ENCODE data around the gene ADISSP. TPM values are rescaled to one million over a fixed set of nuclear protein-coding genes. Genes with fewer than 3 reads are reported as not detected.
A peak's percentile ranks its signal among the peaks of the same experiment; 100 is the strongest.

Gene ADISSP
- 108 and 110 TPM in 2 replicates for total RNA-seq (2014; rRNA removed; shearing (Covaris generic))

DNA sequence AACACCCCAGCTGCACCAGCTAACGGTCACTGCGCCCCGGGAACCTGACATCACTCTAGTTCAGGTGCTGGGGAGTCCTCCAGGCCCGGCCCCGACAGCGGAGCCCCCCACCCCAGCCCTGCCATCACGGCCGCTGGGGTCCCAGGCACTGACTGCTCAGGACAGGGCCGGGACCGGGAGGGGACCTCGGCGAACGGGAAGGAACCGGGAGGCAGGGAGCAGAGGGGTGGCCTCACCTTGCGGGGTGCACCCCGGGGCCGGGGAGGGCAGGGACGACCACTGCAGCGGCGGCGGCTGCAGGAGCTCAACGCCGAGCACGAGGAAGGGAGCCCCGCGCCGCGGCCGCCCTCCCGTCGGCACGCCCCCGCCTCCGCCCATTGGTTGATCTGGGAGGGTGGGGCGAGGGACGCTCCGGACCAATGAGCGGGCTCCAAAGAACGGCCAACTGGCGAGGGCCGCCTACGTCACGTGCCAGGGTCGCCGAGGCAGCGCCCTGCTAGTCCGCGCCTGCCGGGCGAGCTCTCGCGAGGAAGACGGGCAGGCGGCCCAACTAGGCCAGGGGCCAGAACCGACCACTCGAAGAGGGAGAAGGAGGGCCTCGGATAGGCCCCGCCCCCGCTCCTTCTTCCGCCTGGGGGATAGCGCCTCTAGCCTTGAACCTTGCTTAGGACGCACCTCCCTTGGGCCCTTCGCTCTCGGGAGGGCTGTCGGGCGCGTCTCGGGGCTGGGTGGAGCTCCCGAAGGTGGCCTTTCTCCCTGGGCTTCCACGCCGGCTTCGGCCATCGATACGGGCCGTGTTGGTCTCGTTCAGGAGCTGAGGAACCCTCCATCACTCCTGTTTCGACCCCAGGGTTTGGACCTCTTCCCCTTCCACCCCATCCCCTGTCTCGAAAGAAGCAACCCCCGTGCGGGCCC is at the start of gene ADISSP:
Gene ADISSP (minus strand): TSS at position 327 of the 915 bp plus-strand sequence. CDS start 7,653 bp downstream, outside the sequence.
- DNase-seq (ENCODE audit: low spot score) = peak; percentile 97

DNA sequence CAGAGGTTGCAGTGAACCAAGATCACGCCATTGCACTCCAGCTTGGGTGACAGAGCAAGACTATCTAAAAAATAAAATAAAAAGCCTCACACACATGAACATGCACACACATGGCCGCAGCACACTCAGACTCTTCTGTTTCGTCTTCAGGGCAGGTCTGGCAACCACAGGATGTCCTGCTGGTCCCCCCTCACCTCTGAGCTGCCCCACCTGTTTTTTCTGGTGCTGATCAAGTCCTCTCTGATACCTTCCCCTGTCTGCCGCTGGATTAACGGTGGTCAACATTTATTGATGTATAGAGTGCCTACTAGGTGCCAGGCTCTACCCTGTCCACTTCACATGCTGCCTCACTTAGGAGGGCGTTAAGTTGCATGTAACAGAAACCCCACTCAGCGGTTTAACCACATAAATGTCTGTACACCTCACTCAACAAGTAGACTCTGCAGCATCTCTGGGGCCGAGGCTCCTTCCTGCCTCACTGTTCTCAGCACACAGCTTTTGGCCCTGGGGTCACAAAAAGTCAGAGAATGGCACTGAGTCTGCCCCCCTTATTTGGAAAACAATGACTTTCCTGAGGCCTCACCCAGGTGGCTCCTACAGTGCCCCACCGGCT is 48.3 kb upstream of the ADISSP start:
- no peak for DNase-seq (ENCODE audit: low spot score)

DNA sequence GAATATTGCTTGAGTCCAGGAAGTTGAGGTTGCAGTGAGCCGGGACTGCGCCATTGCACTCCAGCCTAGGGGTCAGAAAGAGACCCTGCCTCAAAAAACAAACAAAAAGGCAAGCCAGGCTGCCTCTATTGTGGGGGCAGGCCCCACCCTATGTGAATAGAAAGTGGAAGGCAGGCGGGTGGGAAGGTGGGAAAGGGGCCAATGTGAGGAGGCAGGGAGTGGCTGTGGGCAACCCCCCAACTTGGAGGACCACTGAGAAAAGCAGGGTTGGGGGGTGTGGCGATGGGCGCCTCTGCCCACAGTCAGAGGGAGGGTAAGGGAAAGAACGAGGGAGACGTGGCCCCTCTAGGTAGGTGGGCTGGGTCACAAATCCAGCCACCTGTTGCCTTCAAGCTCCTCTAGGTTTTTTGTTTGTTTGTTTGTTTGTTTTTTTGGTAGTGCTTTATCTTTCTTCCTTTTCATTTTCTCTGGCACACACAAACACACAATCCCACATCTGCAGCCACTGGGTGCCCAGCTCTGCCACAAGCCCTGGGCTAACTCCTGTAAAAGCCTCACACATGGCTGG is 47.5 kb upstream of the ADISSP start:
- no peak for DNase-seq (ENCODE audit: low spot score)

DNA sequence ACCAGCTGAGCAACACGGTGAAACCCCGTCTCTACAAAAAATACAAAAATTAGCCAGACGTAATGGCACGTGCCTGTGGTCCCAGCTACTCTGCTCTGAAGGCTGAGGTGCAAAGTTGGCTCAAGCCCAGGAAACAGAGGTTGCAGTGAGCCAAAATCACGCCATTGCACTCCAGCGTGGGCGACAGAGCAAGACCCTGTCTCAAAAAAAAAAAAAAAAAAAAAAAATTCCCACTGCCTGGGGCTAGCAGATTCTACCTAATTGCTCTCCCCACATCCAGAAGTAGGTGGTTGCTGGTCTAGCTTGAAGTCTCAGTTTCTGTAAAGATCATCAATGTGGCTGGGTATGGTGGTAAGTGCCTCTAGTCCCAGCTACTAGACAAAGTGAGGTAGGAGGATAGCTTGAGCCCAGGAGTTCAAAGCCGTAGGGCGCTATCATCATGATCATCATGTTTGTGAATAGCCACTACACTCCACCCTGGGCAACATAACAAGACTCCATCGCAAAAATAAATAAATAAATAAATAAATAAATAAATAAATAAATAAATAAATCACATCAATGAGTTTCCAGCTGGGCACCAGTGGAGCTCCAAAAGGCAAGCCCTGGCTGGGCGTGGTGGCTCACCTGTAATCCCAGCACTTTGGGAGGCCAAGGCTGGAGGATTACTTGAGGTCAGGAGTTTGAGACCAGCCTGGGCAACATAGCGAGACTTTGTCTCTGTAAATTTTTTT is 46.5 kb upstream of the ADISSP start:
- DNase-seq (ENCODE audit: low spot score) = no peak

DNA sequence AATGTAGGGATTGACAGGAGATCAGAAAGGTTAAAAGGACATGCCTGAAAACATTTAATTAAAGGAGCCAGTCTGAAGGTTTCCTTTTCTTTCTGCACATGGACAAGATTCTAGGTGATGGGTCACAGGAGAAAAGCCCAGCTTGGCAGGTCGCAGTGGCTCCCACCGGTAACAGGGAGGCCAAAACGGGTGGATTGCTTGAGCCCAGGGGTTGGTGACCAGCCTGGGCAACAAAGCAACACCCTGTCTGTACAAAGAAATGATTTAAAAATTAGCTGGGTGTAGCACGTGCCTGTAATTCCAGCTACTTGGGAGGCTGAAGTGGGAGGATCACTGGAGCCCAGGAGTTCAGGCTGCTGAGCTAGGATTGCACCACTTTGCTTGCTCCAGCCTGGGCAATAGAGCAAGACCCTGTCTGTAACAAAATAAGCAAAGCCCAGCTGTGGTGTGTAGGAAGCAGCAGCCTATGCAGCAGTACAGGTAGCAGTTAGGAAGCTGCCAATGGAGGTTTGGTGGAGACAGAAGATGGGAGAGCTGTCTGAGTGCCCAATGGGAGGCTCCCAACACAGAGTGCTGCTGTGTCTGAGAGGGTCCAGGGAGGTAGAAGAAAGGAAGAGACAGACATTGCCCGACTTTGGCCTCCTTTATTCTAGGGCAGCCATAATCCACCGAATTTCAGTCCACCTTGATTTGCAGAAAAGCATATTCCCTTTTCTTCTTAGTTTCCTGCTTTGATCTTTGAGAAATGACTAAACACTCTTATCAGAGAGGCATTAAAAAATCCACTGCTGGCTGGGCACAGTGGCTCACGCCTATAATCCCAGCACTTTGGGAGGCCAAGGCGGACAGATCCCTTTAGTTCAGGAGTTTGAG is 45.7 kb upstream of the ADISSP start:
- no peak for DNase-seq (ENCODE audit: low spot score)

DNA sequence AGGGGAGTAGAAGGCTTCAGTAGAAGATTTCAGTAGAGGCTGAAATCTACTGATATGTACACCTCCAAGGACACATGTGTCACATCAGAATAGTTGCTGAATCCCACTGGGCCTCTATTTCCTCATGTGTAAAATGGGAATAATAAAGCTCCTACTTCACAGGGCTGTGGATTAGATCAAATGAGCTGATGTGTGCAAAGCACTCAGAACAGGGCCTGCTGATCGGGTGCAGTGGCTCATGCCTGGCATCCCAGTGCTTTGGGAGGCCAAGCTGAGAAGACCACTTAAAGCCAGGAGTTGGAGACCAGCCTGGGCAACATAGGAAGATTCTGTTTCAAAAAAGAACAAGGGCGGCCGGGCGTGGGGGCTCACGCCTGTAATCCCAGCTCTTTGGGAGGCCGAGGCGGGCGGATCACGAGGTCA is 44.7 kb upstream of the ADISSP start:
- no peak for DNase-seq (ENCODE audit: low spot score)

DNA sequence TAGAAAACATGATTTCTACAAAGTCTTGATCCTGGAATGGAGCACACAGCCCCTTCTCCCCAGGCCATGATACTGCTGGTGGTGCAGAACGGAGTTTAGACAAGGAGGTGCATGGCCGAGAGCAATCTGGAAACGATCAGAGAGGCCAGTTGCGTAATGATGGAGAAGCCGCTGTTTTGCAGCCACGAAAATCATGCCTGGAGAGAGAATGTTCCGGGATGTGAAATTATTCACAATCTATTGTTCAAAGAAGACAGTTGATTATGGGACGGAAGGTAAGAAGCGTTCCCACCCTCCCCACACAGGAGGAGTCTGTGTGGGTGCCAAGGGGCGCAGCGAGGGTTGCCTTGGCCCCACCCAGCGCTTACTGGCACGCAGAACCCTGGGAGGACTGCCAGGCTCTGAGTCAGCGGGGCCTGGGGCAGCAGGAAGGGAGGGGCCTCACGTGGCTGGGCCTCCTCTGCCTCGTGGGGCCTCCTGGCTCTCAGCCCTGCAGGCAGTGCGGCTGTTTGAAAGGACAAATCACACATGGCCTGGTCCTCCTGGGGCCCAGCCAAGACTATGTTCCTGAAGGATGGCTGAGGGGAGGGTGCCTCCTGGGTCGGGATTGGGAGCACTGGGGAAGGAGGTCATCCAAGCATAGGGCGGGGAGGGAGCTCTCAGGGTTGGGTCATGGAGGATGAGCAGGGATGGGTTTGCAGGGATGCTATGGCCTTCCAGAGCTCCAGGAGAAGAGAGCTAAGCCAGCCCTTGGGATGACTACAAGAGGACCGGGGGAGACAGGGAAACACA is 44.1 kb upstream of the ADISSP start:
- peak; percentile 99 for DNase-seq (ENCODE audit: low spot score)

DNA sequence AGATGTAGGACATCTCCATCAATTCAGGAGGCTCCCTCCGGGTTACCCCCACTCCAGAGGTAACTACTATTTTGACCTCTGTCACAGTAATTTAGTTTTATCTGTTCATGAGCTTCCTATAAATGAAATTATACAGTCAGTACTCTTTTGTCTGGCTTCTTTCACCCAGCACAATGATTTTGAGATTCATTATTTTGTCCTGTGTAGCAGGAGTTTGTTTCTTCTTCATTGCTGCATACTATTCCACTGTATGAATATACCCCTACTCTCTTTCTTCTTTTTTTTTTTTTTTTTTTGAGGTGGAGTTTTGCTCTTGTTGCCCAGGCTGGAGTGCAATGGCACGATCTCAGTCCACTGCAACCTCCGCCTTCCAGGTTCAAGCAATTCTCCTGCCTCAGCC is 41.0 kb upstream of the ADISSP start:
- no peak for DNase-seq (ENCODE audit: low spot score)

DNA sequence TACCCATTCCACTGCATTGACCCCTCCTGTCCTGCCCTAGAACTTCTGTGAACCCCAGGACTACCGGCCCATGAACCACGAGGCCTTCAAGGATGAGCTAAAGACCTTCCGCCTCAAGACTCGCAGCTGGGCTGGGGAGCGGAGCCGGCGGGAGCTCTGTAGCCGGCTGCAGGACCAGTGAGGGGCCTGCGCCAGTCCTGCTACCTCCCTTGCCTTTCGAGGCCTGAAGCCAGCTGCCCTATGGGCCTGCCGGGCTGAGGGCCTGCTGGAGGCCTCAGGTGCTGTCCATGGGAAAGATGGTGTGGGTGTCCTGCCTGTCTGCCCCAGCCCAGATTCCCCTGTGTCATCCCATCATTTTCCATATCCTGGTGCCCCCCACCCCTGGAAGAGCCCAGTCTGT is 37.2 kb upstream of the ADISSP start:
- no peak for DNase-seq (ENCODE audit: low spot score)

DNA sequence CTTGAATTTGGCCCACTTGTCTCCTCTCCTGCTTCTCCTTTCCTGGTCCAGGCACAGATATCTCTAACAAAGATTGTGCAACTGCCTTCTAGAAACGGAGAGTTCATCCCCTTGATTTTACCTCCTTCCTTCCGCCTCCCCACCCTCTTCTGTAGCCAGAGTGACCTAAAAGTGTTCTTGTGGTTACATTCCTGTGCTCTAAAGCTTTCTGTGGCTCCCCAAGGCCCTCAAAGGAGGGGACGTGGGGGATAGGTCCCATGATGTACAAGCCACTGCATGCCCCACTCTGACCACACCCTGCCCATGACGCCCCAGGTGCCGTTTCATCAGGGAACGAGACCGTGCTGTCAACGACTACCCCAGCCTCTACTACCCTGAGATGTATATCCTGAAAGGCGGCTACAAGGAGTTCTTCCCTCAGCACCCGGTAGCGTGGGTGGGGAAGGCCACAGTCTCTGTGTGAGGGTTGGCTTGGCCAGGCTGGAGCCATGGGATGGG is 36.8 kb upstream of the ADISSP start:
- no peak for DNase-seq (ENCODE audit: low spot score)

DNA sequence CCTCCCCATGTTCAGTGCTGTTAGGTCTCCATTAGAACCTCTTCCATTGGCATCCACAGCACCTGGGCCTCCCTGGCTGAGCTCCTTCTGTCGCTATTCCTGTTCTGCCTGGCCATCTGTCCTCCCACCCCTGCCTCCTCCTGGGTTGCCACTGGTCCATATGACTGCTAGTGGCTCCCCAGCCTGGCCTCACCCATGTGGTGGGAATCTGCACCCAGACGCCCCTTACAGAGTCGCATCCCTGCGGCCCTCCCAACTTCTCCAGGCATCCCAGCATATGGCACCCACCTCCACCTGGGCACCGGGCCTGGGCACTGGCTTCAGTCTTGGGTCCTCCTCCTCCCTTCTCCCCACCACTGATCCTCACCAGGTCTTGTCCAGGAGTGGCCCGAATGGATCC is 36.3 kb upstream of the ADISSP start:
- DNase-seq (ENCODE audit: low spot score) = no peak

DNA sequence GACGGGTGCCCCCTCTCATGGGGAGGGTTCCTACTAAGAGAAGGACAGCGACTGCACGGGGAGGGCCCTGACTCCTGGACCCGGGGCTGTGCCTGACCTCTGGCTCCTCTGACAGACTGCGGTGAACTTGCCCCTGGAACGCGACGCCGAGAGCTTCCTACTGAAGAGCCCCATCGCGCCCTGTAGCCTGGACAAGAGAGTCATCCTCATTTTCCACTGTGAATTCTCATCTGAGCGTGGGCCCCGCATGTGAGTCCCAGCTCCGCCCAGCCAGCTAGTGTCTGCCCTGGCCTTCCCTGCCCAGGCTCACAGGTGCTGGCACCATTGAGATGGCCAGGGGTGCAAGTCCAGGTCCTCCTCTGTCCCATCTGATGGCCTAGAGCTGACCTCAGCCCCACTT is 35.7 kb upstream of the ADISSP start:
- DNase-seq (ENCODE audit: low spot score) = no peak

DNA sequence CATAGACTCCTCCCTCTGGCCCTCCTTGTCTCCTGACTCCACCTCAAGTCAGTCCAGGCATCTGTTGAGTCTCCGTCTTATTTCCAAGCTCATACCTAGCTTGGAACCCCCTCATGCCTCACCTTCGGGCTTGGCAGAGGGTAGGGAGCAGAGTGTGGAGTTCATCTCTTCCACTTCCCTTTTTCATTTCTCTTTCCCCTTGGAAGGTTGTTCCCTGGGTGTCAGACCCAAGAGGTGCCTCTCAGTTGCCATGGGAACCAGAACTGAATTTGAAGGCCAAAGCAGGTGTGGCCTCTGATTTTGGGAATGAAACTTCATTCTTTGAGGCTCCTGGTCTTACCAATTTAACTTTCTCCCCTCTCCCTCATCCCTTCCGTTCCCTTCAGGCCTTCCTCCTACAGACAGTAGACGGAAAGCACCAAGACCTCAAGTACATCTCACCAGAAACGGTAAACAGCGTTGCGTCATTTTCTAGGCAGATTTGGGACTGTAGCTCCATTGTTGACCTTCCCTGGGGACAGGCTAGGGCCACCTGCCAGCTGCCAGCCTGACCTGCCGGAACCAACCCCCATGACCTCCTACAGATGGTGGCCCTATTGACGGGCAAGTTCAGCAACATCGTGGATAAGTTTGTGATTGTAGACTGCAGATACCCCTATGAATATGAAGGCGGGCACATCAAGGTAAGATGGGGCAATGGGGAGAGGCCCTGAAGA is 35.1 kb upstream of the ADISSP start:
- no peak for DNase-seq (ENCODE audit: low spot score)

DNA sequence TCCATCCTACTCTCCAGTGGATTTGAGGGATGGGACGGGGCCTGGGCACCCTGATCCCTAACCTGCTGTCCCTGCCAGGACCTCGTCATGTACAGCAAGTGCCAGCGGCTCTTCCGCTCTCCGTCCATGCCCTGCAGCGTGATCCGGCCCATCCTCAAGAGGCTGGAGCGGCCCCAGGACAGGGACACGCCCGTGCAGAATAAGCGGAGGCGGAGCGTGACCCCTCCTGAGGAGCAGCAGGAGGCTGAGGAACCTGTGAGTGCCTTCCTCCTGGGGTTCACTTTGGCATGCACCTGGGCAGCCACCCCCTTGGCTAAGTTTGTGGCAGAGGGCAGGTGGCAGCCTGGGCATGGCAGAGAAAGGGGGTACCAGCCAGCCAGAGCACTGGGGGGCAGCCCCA is 34.3 kb upstream of the ADISSP start:
- DNase-seq (ENCODE audit: low spot score) = no peak

DNA sequence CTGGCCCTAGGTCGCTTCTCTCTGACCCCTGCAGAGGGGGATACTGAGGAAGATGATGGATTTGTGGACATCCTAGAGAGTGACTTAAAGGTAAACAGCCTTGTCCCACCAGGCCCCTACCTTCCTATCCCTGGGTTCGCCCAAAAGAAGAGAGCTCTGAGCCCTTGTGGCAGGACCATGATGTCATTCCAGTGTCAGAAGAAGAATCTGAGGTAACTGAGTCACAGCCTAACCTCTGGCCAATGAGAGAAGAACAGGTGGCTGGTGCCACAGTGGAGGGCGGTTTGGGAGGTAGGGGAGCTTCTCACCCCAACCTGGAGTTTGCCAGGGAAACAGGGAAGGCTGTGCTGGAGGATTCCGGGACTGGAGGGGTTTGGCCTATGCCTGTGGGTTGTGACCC is 33.7 kb upstream of the ADISSP start:
- no peak for DNase-seq (ENCODE audit: low spot score)

DNA sequence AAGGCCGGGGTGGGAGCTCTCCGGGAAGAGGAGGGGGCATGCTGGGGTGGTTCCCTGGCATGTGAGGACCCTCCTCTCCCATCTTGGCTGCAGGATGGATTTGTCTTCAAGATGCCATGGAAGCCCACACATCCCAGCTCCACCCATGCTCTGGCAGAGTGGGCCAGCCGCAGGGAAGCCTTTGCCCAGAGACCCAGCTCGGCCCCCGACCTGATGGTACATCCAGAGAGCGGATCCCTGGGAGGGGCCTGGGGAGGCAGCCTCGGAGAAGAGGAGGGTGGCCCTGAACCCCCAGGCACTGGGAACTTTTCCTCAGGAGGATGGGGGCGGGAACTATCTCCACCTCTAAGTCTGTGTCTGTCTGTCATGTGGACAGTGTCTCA is 33.3 kb upstream of the ADISSP start:
- no peak for DNase-seq (ENCODE audit: low spot score)

DNA sequence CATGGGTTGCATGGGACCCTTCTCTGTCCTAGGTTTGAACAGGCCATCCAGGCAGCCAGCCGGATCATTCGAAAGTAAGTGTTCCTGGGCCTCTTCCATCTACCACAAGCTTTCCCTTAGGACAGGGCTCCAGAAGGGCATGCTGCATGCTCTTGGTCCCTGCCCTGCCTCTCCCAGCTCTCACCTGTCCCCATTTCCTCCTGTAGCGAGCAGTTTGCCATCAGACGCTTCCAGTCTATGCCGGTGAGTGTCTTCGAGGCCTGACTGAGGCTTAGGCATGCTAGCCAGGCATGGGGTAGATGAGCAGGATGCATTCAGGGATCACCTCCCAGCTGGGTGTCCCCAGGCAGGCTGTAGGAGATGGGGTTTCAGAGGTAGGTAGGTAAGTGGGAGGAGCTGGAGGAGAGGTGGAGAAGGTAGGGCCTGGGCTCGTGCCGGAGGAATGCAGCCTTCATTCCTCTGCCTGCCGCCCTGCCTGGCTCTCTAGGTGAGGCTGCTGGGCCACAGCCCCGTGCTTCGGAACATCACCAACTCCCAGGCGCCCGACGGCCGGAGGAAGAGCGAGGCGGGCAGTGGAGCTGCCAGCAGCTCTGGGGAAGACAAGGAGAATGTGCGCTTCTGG is 32.8 kb upstream of the ADISSP start:
- DNase-seq (ENCODE audit: low spot score) = no peak

DNA sequence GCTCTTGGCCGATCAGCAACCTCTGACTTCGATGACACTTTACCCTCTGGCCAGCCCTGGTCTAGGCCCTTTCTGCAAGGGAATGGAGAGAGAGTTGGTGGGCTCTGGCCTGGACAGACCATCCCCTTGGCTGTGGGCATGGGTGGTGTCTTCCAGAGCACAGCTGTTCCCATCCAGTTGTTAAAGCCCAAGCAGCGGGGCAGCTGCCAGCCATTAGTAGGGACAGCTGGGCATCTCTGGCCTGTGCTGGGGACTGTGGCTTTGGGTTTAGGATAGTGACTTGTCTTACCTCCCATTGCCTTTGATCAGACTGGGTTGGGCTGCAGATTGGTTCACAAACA is 31.3 kb upstream of the ADISSP start:
- DNase-seq (ENCODE audit: low spot score) = no peak

DNA sequence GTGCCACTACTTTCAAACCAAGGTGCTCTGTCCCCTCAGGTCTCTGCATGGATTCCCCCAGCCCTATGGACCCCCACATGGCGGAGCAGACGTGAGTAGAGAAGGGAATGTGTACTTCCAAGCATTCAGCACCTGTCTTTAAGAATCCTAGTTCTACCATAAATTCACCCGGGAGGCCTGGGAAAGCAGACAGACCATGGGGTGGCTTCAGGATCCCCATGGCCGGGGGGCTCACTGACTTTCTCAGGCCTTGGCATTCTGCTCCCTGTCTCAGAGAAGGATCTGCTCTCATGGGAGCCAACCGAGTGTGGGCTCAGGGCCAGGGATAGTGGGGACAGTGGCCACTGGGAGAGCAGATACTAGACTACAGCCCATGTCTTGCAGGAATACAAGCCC is 30.8 kb upstream of the ADISSP start:
- DNase-seq (ENCODE audit: low spot score) = no peak
